ENCODE measurements around the gene ATAD3C.
"Not testable (repeated sequence)": the region's sequence is repeated elsewhere in the genome, so short reads cannot be mapped to it uniquely, and the experiment has no call there.

DNA sequence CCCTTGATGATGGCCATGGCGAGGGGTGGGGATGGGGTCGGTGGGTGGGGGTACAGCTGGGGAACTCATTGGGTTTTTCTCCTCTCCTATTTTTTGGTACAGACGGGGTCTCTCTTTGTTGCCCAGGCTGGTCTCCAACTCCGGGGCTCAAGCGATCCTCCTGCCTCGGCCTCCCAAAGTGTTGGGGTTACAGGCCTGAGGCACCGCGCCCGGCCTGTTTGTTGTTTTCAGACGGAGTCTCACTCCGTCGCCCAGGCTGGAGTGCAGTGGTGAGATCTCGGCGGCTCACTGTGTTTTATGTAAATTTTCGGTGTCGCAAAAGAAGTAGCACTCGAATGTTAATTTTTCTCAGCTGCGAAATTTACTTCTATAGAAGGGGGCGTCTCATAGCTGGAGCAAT is 2.9 kb upstream of the ATAD3C start:
- TF ChIP-seq, protein P1, sequence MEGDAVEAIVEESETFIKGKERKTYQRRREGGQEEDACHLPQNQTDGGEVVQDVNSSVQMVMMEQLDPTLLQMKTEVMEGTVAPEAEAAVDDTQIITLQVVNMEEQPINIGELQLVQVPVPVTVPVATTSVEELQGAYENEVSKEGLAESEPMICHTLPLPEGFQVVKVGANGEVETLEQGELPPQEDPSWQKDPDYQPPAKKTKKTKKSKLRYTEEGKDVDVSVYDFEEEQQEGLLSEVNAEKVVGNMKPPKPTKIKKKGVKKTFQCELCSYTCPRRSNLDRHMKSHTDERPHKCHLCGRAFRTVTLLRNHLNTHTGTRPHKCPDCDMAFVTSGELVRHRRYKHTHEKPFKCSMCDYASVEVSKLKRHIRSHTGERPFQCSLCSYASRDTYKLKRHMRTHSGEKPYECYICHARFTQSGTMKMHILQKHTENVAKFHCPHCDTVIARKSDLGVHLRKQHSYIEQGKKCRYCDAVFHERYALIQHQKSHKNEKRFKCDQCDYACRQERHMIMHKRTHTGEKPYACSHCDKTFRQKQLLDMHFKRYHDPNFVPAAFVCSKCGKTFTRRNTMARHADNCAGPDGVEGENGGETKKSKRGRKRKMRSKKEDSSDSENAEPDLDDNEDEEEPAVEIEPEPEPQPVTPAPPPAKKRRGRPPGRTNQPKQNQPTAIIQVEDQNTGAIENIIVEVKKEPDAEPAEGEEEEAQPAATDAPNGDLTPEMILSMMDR (IDR thresholded peaks at IDR 0.05): not testable (repeated sequence)
- not testable (repeated sequence) for TF ChIP-seq EZH2, EZH2phosphoT487 (IDR thresholded peaks at IDR 0.05)

Data from neural progenitor cell (in vitro differentiated cells).